CD14-positive monocyte (primary cell): Measurements from ENCODE around the gene AP1G2. TPM values are rescaled to one million over a fixed set of nuclear protein-coding genes. Genes with fewer than 3 reads are reported as not detected.

Experiments used
- DNase-seq, 3 donors: peaks; one replicate each; pipeline ENCODE4 v3.0.0-alpha.2; 2011 to 2022
- H2AFZ ChIP-seq: 2 replicates; pipeline ENCODE4 v1.6.0; 2012; ENCODE audit warnings: mild to moderate bottlenecking, low read depth, low read length, inconsistent platforms; ENCODE audit not compliant: insufficient read depth, poor library complexity, severe bottlenecking
- H3K27ac ChIP-seq, 2 donors: 1 replicate in 1 of 2; 2 replicates in 1 of 2; pipeline ENCODE4 v1.5.1; 2012 to 2013; ENCODE audit warnings: low read length in 2 of 2, control low read depth in 1 of 2, inconsistent platforms in 1 of 2, low read depth in 1 of 2, mild to moderate bottlenecking in 1 of 2
- H3K27me3 ChIP-seq, 2 donors: one replicate each; pipeline versions ENCODE4 v1.6.0 to v1.6.1; 2011 to 2013; ENCODE audit warnings: low read length in 2 of 2; ENCODE audit not compliant: control insufficient read depth in 2 of 2, insufficient read depth in 2 of 2
- H3K36me3 ChIP-seq, 2 donors: replicated peaks in 1 of 2; 1 replicate in 1 of 2; 2 replicates in 1 of 2; pipeline versions ENCODE4 v1.5.1 to v1.6.1; 2012 to 2013; ENCODE audit warnings: low read length in 2 of 2, control low read depth in 1 of 2, inconsistent platforms in 1 of 2, mild to moderate bottlenecking in 1 of 2; ENCODE audit not compliant: insufficient read depth in 2 of 2, control insufficient read depth in 1 of 2
- H3K4me1 ChIP-seq, 2 donors: 1 replicate in 1 of 2; 2 replicates in 1 of 2; pipeline versions ENCODE4 v1.5.1 to v1.6.1; 2012 to 2013; ENCODE audit warnings: low read length in 2 of 2, control low read depth in 1 of 2, inconsistent platforms in 1 of 2, mild to moderate bottlenecking in 1 of 2, moderate library complexity in 1 of 2; ENCODE audit not compliant: insufficient read depth in 2 of 2, control insufficient read depth in 1 of 2
- H3K4me2 ChIP-seq: replicated peaks from 2 replicates; pipeline ENCODE3; 2012; ENCODE audit warnings: low read length, moderate library complexity, mild to moderate bottlenecking; ENCODE audit not compliant: poor library complexity, severe bottlenecking; ENCODE audit errors: extremely low read depth
- H3K4me3 ChIP-seq, 3 experiments: fragments of 200-600 bp in 1 of 3; sonication (generic) in 1 of 3; replicated peaks in 1 of 3; 1 replicate in 2 of 3; 2 replicates in 1 of 3; pipeline ENCODE4 v1.5.1; 2011 to 2013; ENCODE audit warnings: low read length in 3 of 3, mild to moderate bottlenecking in 3 of 3, control low read depth in 2 of 3, low read depth in 2 of 3, inconsistent platforms in 1 of 3, moderate library complexity in 1 of 3
- H3K79me2 ChIP-seq: 2 replicates; pipeline ENCODE4 v1.6.0; 2012; ENCODE audit warnings: mild to moderate bottlenecking, control low read depth, inconsistent platforms, low read length, moderate library complexity; ENCODE audit not compliant: insufficient read depth
- H3K9ac ChIP-seq: 2 replicates; pipeline ENCODE4 v1.6.0; 2017; ENCODE audit warnings: low read length, mild to moderate bottlenecking; ENCODE audit not compliant: insufficient read depth, poor library complexity, severe bottlenecking
- H3K9me3 ChIP-seq, 2 donors: replicated peaks in 1 of 2; 1 replicate in 1 of 2; 2 replicates in 1 of 2; pipeline versions ENCODE4 v1.5.1 to v1.6.1; 2012 to 2013; ENCODE audit warnings: low read length in 2 of 2, control low read depth in 1 of 2; ENCODE audit not compliant: control insufficient read depth in 1 of 2, insufficient read depth in 1 of 2
- H4K20me1 ChIP-seq: 2 replicates; pipeline ENCODE4 v1.6.0; 2012; ENCODE audit warnings: mild to moderate bottlenecking, low read length, control low read depth, moderate library complexity; ENCODE audit not compliant: insufficient read depth
- H3K27ac Mint-ChIP-seq, 7 donors: one replicate each; pipeline ENCODE4 v1.8.0; 2020; ENCODE audit warnings: mild to moderate bottlenecking in 7 of 7, mixed read lengths in 7 of 7, moderate library complexity in 6 of 7, inconsistent platforms in 2 of 7
- H3K27me3 Mint-ChIP-seq, 3 donors: one replicate each; pipeline ENCODE4 v1.8.0; 2021 to 2022; ENCODE audit warnings: low read depth in 3 of 3, mild to moderate bottlenecking in 3 of 3, mixed read lengths in 3 of 3, moderate library complexity in 3 of 3, inconsistent platforms in 1 of 3
- H3K36me3 Mint-ChIP-seq, 2 donors: one replicate each; pipeline ENCODE4 v1.8.0; 2020; ENCODE audit warnings: mixed read lengths in 2 of 2, inconsistent platforms in 1 of 2, mild to moderate bottlenecking in 1 of 2
- H3K4me1 Mint-ChIP-seq: one replicate; pipeline ENCODE4 v1.8.0; 2020; ENCODE audit warnings: mild to moderate bottlenecking, mixed read lengths
- H3K4me3 Mint-ChIP-seq, 2 donors: one replicate each; pipeline ENCODE4 v1.8.0; 2020; ENCODE audit warnings: mild to moderate bottlenecking in 2 of 2, mixed read lengths in 2 of 2, moderate library complexity in 1 of 2
- H3K9me3 Mint-ChIP-seq, 7 donors: one replicate each; pipeline ENCODE4 v1.8.0; 2020 to 2022; ENCODE audit warnings: mixed read lengths in 7 of 7, mild to moderate bottlenecking in 6 of 7, moderate library complexity in 6 of 7, inconsistent platforms in 2 of 7
- WGBS: methylation state at CpG from one replicate; pipeline ENCODE4 v1.1.5; 2013; ENCODE audit warnings: missing lambda C conversion rate; ENCODE audit not compliant: insufficient coverage; 5-methylcytosine and 5-hydroxymethylcytosine counted together
- intact Hi-C, 2 donors: fragments of 100-400 bp; cut with micrococcal nuclease; formaldehyde crosslinking; loops; one replicate each; pipeline versions ENCODE4 v1.15.0 to v1.15.1; 2023
- polyA plus RNA-seq, 3 donors: library from polyadenylated mRNA; depleted of rRNA in 1 of 3; unstranded in 2 of 3; stranded (reverse) in 1 of 3; fragments of 300-500 nt in 2 of 3; fragments of >200 nt in 1 of 3; fragmentation: Illumina TruSeq in 2 of 3; gene quantifications; 1 replicate in 2 of 3; 2 replicates in 1 of 3; pipeline ENCODE4 v1.2.3, GENCODE V29; 2012 to 2021
- TF ChIP-seq, protein P1 (sequence below): fragments of 200-600 bp; IDR thresholded peaks from one replicate; pipeline ENCODE4 v1.8.0; 2022; ENCODE audit warnings: antibody characterized with exemption, mild to moderate bottlenecking

The AP1G2 gene
- polyA plus RNA-seq, 3 donors: 32.2 to 437 (median 37.0) TPM

- no peak overlapping the region for H3K4me3 ChIP-seq
- TF ChIP-seq, protein P1, sequence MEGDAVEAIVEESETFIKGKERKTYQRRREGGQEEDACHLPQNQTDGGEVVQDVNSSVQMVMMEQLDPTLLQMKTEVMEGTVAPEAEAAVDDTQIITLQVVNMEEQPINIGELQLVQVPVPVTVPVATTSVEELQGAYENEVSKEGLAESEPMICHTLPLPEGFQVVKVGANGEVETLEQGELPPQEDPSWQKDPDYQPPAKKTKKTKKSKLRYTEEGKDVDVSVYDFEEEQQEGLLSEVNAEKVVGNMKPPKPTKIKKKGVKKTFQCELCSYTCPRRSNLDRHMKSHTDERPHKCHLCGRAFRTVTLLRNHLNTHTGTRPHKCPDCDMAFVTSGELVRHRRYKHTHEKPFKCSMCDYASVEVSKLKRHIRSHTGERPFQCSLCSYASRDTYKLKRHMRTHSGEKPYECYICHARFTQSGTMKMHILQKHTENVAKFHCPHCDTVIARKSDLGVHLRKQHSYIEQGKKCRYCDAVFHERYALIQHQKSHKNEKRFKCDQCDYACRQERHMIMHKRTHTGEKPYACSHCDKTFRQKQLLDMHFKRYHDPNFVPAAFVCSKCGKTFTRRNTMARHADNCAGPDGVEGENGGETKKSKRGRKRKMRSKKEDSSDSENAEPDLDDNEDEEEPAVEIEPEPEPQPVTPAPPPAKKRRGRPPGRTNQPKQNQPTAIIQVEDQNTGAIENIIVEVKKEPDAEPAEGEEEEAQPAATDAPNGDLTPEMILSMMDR: no peak
- Mint-ChIP-seq H3K36me3 (no peaks in the 10 kb centered on the region), H3K4me1 (no peaks in the 10 kb centered on the region), H3K9me3 (peaks cover 0 to 9% (median 0%) of the 10 kb centered on the region in 7 donors), H3K27me3 (peaks cover 1 to 5% (median 2%) of the 10 kb centered on the region in 3 donors), H3K27ac (no peak overlapping the region), H3K4me3 (no peak overlapping the region)
- H3K4me2 ChIP-seq: no peak overlapping the region
- no peaks in the 10 kb centered on the region for H3K36me3 ChIP-seq
- intact Hi-C loops: no loop called here
- no peaks in the 10 kb centered on the region for H3K79me2 ChIP-seq
- H3K27ac ChIP-seq: no peak overlapping the region
- no peak overlapping the region for H2AFZ ChIP-seq
- DNase-seq: no peak
- H3K4me1 ChIP-seq: no peaks in the 10 kb centered on the region
- H3K27me3 ChIP-seq: no peaks in the 10 kb centered on the region
- no peak overlapping the region for H3K9ac ChIP-seq
- no peaks in the 10 kb centered on the region for H3K9me3 ChIP-seq
- no peaks in the 10 kb centered on the region for H4K20me1 ChIP-seq
Observed at GRCh38 chr14:23601424-23601823, 33.8 kb upstream of the AP1G2 start.

- Mint-ChIP-seq H3K4me1 (no peaks in the 10 kb centered on the region), H3K4me3 (no peak overlapping the region), H3K27ac (no peak overlapping the region), H3K9me3 (peaks cover 0 to 10% (median 0%) of the 10 kb centered on the region in 7 donors), H3K36me3 (no peaks in the 10 kb centered on the region), H3K27me3 (peaks cover 2 to 5% (median 3%) of the 10 kb centered on the region in 3 donors)
- Histone ChIP-seq H3K9ac (no peak overlapping the region), H3K9me3 (no peaks in the 10 kb centered on the region), H3K27me3 (no peaks in the 10 kb centered on the region), H3K79me2 (no peaks in the 10 kb centered on the region), H3K27ac (no peak overlapping the region), H3K4me2 (no peak overlapping the region), H4K20me1 (no peaks in the 10 kb centered on the region), H3K4me1 (no peaks in the 10 kb centered on the region), H2AFZ (no peak overlapping the region), H3K36me3 (no peaks in the 10 kb centered on the region), H3K4me3 (no peak overlapping the region)
- WGBS: 100% methylated on average over 1 of the region's 1 CpG
- TF ChIP-seq, protein P1: no peak
- intact Hi-C loops: no loop called here
- DNase-seq: no peak
Observed at GRCh38 chr14:23600806-23601205, 33.2 kb upstream of the AP1G2 start.
